T-helper 1 cell treated with Interleukin-12 subunit alpha and Interleukin-12 subunit beta and Interleukin-4 antibody, amounts not matched to agents 30 μg/mL and 1 μg/mL, for 36 hours (primary cell): Measurements from ENCODE around the gene TMEM208.
A peak's percentile ranks its signal among the peaks of the same experiment; 100 is the strongest.

ENCODE experiments used
- H3K27ac Mint-ChIP-seq: one replicate; pipeline ENCODE4 v1.8.0; 2021; ENCODE audit warnings: mild to moderate bottlenecking, mixed read lengths
- H3K27me3 Mint-ChIP-seq: one replicate; pipeline ENCODE4 v1.8.0; 2021; ENCODE audit warnings: low read depth, mixed read lengths
- H3K36me3 Mint-ChIP-seq: one replicate; pipeline ENCODE4 v1.8.0; 2021; ENCODE audit warnings: low read depth, mixed read lengths
- H3K4me1 Mint-ChIP-seq: one replicate; pipeline ENCODE4 v1.8.0; 2021; ENCODE audit warnings: low read depth, mixed read lengths
- H3K4me3 Mint-ChIP-seq: one replicate; pipeline ENCODE4 v1.8.0; 2021; ENCODE audit warnings: mild to moderate bottlenecking, moderate library complexity, mixed read lengths
- H3K9me3 Mint-ChIP-seq: one replicate; pipeline ENCODE4 v1.8.0; 2021; ENCODE audit warnings: mixed read lengths

TMEM208 gene

GRCh38 chr16:67275321-67275720, 48.4 kb downstream of the TMEM208 start:
- Mint-ChIP-seq H3K27ac (no peak overlapping the region), H3K4me3 (no peak overlapping the region), H3K27me3 (no peaks in the 10 kb centered on the region), H3K4me1 (peaks cover 8% of the 10 kb centered on the region), H3K9me3 (no peaks in the 10 kb centered on the region), H3K36me3 (peaks cover 14% of the 10 kb centered on the region)

GRCh38 chr16:67277294-67277998, 50.5 kb downstream of the TMEM208 start:
- Mint-ChIP-seq H3K27ac (peak overlapping the region; percentile 45), H3K27me3 (no peaks in the 10 kb centered on the region), H3K36me3 (peaks cover 14% of the 10 kb centered on the region), H3K9me3 (no peaks in the 10 kb centered on the region), H3K4me3 (peak overlapping the region; percentile 54), H3K4me1 (peaks cover 8% of the 10 kb centered on the region)

- peaks cover 8% of the 10 kb centered on the region for H3K4me1 Mint-ChIP-seq
- H3K4me3 Mint-ChIP-seq = peak overlapping the region; percentile 84
- peaks cover 14% of the 10 kb centered on the region for H3K36me3 Mint-ChIP-seq
- peak overlapping the region; percentile 67 for H3K27ac Mint-ChIP-seq
- H3K27me3 Mint-ChIP-seq = no peaks in the 10 kb centered on the region
- no peaks in the 10 kb centered on the region for H3K9me3 Mint-ChIP-seq
Observed at GRCh38 chr16:67277999-67278772, 51.3 kb downstream of the TMEM208 start.
